Upper lobe of left lung (tissue), 6 donors: Measurements from ENCODE around the gene SORBS2. TPM values are rescaled to one million over a fixed set of nuclear protein-coding genes. Genes with fewer than 3 reads are reported as not detected.

ENCODE experiments used
- ATAC-seq, 2 donors: fragments of 200-7000 bp; cut with Tn5 transposase; one replicate each; pipeline ENCODE4 v1.9.1; 2022; ENCODE audit warnings: mild to moderate bottlenecking in 2 of 2, moderate library complexity in 2 of 2; ENCODE audit not compliant: low FRiP score in 2 of 2
- DNase-seq, 2 donors: peaks; one replicate each; pipeline ENCODE4 v3.0.0-alpha.2; 2019 to 2020
- H3K27ac ChIP-seq, 4 donors: fragments of 200-600 bp; sonication (generic); one replicate each; pipeline ENCODE4 v1.5.1; 2016 to 2019
- H3K27me3 ChIP-seq, 4 donors: fragments of 200-600 bp; sonication (generic); one replicate each; pipeline ENCODE4 v1.5.1; 2017 to 2019
- H3K36me3 ChIP-seq, 4 donors: fragments of 200-600 bp; sonication (generic); one replicate each; pipeline ENCODE4 v1.5.1; 2016 to 2019
- H3K4me1 ChIP-seq, 4 donors: fragments of 200-600 bp; sonication (generic); one replicate each; pipeline ENCODE4 v1.5.1; 2018 to 2019
- H3K4me3 ChIP-seq, 4 donors: fragments of 200-600 bp; sonication (generic); one replicate each; pipeline ENCODE4 v1.5.1; 2017 to 2019; ENCODE audit warnings: mild to moderate bottlenecking in 2 of 4, moderate library complexity in 1 of 4
- H3K9me3 ChIP-seq, 4 donors: fragments of 200-600 bp; sonication (generic); one replicate each; pipeline ENCODE4 v1.5.1; 2018 to 2019
- EP300 ChIP-seq, 4 donors: sonication (generic); formaldehyde crosslinking; IDR thresholded peaks; one replicate each; pipeline ENCODE4 v1.5.1; 2017; ENCODE audit warnings: antibody characterized with exemption in 4 of 4, control low read depth in 2 of 4
- POLR2A ChIP-seq, 4 donors: fragments of 450-650 bp; IDR thresholded peaks; one replicate each; pipeline ENCODE4 v1.5.1; 2016 to 2017; ENCODE audit warnings: antibody characterized with exemption in 4 of 4, mild to moderate bottlenecking in 2 of 4
- POLR2AphosphoS5 ChIP-seq, 2 donors: sonication (generic); formaldehyde crosslinking; IDR thresholded peaks; one replicate each; pipeline ENCODE4 v1.5.1; 2017; ENCODE audit warnings: antibody characterized with exemption in 2 of 2
- WGBS, 2 donors: methylation state at CpG; one replicate each; pipeline ENCODE4 v1.1.5; 2017 to 2018; 5-methylcytosine and 5-hydroxymethylcytosine counted together
- total RNA-seq, 6 donors: library from RNA; depleted of rRNA in 4 of 6; stranded (reverse); fragments of >200 nt in 4 of 6; gene quantifications; one replicate each; pipeline versions ENCODE4 v1.1.0 to v1.2.1, GENCODE V29; 2016 to 2021
- TF ChIP-seq, protein P1 (sequence below), 6 experiments: fragments of 450-650 bp in 4 of 6; fragments of 200-600 bp in 2 of 6; sonication (generic) in 2 of 6; IDR thresholded peaks; one replicate each; pipeline ENCODE4 v1.5.1; 2016 to 2019; ENCODE audit warnings: antibody characterized with exemption in 6 of 6
- donor health status: DM: no; HTN: no; CAD: no; lungs with moderate emphysema.
- donor health status: DM: no; HTN: yes; CAD: no; lungs with severe emphysema.

Gene SORBS2
- total RNA-seq, 6 donors from 2014 or later: 35.4 to 83.2 (median 58.1) TPM

DNA sequence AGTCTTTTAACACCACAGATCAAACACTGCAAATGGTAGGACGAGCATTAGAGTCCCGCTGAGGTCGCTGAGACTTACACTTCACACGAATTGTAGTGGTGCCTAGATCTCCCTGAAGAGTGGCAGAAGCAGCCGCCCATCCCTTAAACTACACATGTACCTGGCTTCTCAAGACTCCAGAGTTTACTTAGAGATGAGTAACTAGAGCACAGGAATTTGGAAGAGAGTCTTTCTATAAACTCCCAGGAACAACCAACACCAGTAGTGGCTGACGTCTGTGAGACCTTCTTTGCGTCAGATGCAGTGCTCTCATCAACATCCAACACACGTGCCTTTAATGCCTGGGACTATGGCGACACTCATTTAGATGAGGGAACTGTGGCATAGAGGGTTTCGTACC, 12.6 kb downstream of the SORBS2 start:
- H3K27me3 ChIP-seq: no peaks in the 10 kb centered on the region
- no peaks in the 10 kb centered on the region for H3K36me3 ChIP-seq
- no peak overlapping the region for H3K27ac ChIP-seq
- peak in 1 of 2 donors; percentile 24 for ATAC-seq
- H3K9me3 ChIP-seq: no peaks in the 10 kb centered on the region
- TF ChIP-seq, protein P1, sequence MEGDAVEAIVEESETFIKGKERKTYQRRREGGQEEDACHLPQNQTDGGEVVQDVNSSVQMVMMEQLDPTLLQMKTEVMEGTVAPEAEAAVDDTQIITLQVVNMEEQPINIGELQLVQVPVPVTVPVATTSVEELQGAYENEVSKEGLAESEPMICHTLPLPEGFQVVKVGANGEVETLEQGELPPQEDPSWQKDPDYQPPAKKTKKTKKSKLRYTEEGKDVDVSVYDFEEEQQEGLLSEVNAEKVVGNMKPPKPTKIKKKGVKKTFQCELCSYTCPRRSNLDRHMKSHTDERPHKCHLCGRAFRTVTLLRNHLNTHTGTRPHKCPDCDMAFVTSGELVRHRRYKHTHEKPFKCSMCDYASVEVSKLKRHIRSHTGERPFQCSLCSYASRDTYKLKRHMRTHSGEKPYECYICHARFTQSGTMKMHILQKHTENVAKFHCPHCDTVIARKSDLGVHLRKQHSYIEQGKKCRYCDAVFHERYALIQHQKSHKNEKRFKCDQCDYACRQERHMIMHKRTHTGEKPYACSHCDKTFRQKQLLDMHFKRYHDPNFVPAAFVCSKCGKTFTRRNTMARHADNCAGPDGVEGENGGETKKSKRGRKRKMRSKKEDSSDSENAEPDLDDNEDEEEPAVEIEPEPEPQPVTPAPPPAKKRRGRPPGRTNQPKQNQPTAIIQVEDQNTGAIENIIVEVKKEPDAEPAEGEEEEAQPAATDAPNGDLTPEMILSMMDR (IDR thresholded peaks at IDR 0.05): no peak
- no peak for TF ChIP-seq EP300 (IDR thresholded peaks at IDR 0.05)
- TF ChIP-seq POLR2AphosphoS5 (IDR thresholded peaks at IDR 0.05): no peak
- peaks cover 0 to 5% (median 0%) of the 10 kb centered on the region in 4 donors for H3K4me1 ChIP-seq
- no peak for DNase-seq
- 85 to 90% methylated on average over 10 of the region's 10 CpGs for WGBS, 2 donors
- no peak overlapping the region for H3K4me3 ChIP-seq

DNA sequence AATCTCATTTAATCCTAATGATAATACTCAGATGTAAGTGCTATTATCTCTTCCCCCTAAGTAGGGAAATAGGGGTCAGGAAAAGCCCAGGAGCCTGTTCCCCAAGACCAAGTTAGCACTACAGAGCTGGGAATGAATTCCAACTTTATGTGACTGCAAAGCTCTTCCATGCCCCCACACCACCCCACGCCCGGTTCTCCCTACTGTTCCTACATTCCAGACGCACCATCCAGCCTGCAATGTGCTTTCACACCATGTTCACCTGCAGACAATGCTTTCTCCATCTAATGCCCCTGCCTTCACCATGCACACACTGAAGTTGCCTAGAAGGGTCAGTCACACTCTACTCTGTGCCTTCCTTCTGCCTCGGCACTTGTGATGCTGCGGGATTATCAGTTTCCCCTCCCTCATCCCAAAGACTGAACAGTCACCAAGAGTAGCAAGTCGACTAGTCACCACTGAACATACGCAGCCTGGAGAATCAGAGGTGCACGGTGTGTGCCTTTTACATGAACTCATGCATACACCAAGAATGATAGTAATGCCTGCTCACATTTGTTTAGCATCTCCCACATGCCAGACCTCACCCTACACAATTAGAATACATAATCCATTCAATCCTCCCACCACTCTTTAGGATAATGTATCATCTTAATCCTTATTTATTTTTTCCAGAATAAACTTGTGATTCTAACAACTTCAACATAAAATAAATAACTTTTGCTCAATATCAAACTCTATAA, 14.2 kb downstream of the SORBS2 start:
- H3K36me3 ChIP-seq: no peaks in the 10 kb centered on the region
- TF ChIP-seq POLR2A (IDR thresholded peaks at IDR 0.05) (no peak), EP300 (IDR thresholded peaks at IDR 0.05) (no peak), POLR2AphosphoS5 (IDR thresholded peaks at IDR 0.05) (no peak)
- TF ChIP-seq, protein P1 (IDR thresholded peaks at IDR 0.05): no peak
- 82 to 89% methylated on average over 8 of the region's 8 CpGs for WGBS, 2 donors
- H3K4me3 ChIP-seq: no peak overlapping the region
- H3K27ac ChIP-seq: no peak overlapping the region
- no peaks in the 10 kb centered on the region for H3K27me3 ChIP-seq
- ATAC-seq (no peak), DNase-seq (no peak)
- H3K4me1 ChIP-seq: peaks cover under 1 to 9% (median 5%) of the 10 kb centered on the region in 4 donors
- H3K9me3 ChIP-seq: no peaks in the 10 kb centered on the region

DNA sequence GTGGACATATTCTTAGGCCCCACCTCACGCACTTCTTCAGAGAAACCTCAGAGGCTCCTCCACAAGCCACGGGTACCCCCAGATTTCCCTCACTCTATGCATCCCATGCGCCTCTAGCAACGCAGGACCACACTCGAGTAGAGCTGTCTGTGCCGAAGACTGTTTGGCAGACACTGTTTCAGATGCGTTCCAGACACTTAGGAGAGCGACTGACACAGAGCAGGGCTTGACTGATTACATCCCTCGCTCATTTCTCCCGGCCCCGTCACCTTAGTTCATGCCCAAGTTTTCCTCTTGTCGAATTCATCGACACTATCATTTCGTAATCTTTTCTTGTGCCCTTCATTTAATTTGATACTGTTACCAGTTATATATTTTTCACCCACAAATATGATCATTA, 15.0 kb downstream of the SORBS2 start:
- no peak overlapping the region for H3K27ac ChIP-seq
- H3K27me3 ChIP-seq: no peaks in the 10 kb centered on the region
- no peak for TF ChIP-seq EP300 (IDR thresholded peaks at IDR 0.05)
- ATAC-seq (no peak), DNase-seq (no peak)
- peaks cover 8 to 16% (median 10%) of the 10 kb centered on the region in 4 donors for H3K4me1 ChIP-seq
- no peaks in the 10 kb centered on the region for H3K9me3 ChIP-seq
- H3K36me3 ChIP-seq: no peaks in the 10 kb centered on the region
- WGBS, 2 donors: 82 to 90% methylated on average over 14 of the region's 14 CpGs
- H3K4me3 ChIP-seq: no peak overlapping the region

DNA sequence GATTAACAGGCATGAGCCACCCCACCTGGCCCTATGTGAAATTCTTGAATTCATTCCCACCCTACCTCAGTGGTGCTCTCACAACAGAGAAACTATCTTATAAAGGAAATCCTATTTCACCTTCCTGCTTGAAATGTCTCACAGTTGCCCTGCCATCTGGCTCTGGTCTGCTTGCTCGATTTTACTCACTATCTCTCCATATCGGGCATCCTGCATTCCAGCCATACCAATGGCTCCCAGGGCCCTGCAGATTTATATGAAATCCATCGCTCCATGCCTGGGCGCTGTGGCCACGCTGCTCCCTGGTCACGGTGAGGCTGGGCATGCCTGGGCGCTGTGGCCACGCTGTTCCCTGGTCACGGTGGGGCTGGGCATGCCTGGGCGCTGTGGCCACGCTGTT, 15.8 kb downstream of the SORBS2 start:
- peaks cover 8 to 16% (median 10%) of the 10 kb centered on the region in 4 donors for H3K4me1 ChIP-seq
- H3K36me3 ChIP-seq: no peaks in the 10 kb centered on the region
- no peaks in the 10 kb centered on the region for H3K27me3 ChIP-seq
- TF ChIP-seq, protein P1 (IDR thresholded peaks at IDR 0.05): no peak
- TF ChIP-seq EP300 (IDR thresholded peaks at IDR 0.05): no peak
- no peak for TF ChIP-seq POLR2A (IDR thresholded peaks at IDR 0.05)
- no peak for TF ChIP-seq POLR2AphosphoS5 (IDR thresholded peaks at IDR 0.05)
- H3K27ac ChIP-seq: no peak overlapping the region
- ATAC-seq (no peak), DNase-seq (no peak)
- WGBS, 2 donors: 72 to 89% methylated on average over 7 to 8 of the region's 11 CpGs
- H3K9me3 ChIP-seq: no peaks in the 10 kb centered on the region
- no peak overlapping the region for H3K4me3 ChIP-seq

DNA sequence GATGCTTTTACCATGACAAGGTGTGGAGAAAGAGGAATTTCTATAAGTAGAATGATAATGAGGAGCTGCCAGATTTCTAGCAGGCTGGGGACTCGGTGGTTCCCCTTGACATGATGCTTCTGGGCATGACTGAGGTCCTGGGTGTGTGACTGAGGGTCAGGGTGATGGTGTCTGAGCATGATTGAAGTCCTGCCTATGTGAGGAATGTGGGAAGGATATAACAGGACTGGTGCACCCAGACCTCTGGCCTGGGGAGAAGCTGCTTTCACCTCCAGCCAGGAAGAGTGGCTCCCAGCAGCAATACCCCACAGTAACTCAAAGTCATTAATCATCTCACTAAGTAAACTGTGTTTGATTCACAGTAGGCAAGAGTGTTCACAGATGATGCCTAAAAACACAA, 17.4 kb downstream of the SORBS2 start:
- no peak overlapping the region for H3K27ac ChIP-seq
- H3K36me3 ChIP-seq: no peaks in the 10 kb centered on the region
- H3K9me3 ChIP-seq: no peaks in the 10 kb centered on the region
- no peak overlapping the region for H3K4me3 ChIP-seq
- no peaks in the 10 kb centered on the region for H3K27me3 ChIP-seq
- WGBS, 2 donors: 75 to 87% methylated on average over 1 of the region's 1 CpG
- DNase-seq (no peak), ATAC-seq (no peak)
- peaks cover 8 to 16% (median 10%) of the 10 kb centered on the region in 4 donors for H3K4me1 ChIP-seq
- TF ChIP-seq EP300 (IDR thresholded peaks at IDR 0.05): no peak
- no peak for TF ChIP-seq POLR2AphosphoS5 (IDR thresholded peaks at IDR 0.05)
- no peak for TF ChIP-seq POLR2A (IDR thresholded peaks at IDR 0.05)
- TF ChIP-seq, protein P1 (IDR thresholded peaks at IDR 0.05): no peak
